Neural crest cell (in vitro differentiated cells): ENCODE data around the gene DOCK8. TPM values are rescaled to one million over a fixed set of nuclear protein-coding genes. Genes with fewer than 3 reads are reported as not detected.

Experiments
- DNase-seq: peaks from one replicate; pipeline ENCODE4 v3.0.0; 2021; ENCODE audit warnings: low read depth, mixed read lengths, low spot score
- H3K27ac Mint-ChIP-seq: one replicate; pipeline ENCODE4 v1.8.0; 2021; ENCODE audit warnings: mild to moderate bottlenecking, mixed read lengths; ENCODE audit not compliant: unreplicated experiment
- H3K27me3 Mint-ChIP-seq: 2 replicates; pipeline ENCODE4 v1.8.0; 2021; ENCODE audit warnings: low read depth, mild to moderate bottlenecking, mixed read lengths
- H3K36me3 Mint-ChIP-seq: 2 replicates; pipeline ENCODE4 v1.8.0; 2021; ENCODE audit warnings: low read depth, mild to moderate bottlenecking, mixed read lengths
- H3K4me1 Mint-ChIP-seq: 2 replicates; pipeline ENCODE4 v1.8.0; 2021; ENCODE audit warnings: mixed read lengths
- H3K4me3 Mint-ChIP-seq: one replicate; pipeline ENCODE4 v1.8.0; 2021; ENCODE audit warnings: mild to moderate bottlenecking, mixed read lengths
- H3K9me3 Mint-ChIP-seq: 2 replicates; pipeline ENCODE4 v1.8.0; 2021; ENCODE audit warnings: mixed read lengths
- total RNA-seq: library from RNA; stranded (reverse); gene quantifications from 2 replicates; pipeline ENCODE4 v1.2.1, GENCODE V29; 2021
- TF ChIP-seq, protein P1 (sequence below): fragments of 200-600 bp; sonication (generic); conservative IDR thresholded peaks from 2 replicates; pipeline ENCODE4 v1.5.0; 2021; ENCODE audit warnings: antibody characterized with exemption, mild to moderate bottlenecking

Gene DOCK8
- total RNA-seq, 1 donor from 2014 or later: 0.58 TPM

GRCh38 chr9:503326-503725 is 288.7 kb downstream of the DOCK8 start:
- H3K36me3 Mint-ChIP-seq: peaks cover 4% of the 10 kb centered on the region
- no peak for DNase-seq
- TF ChIP-seq, protein P1, sequence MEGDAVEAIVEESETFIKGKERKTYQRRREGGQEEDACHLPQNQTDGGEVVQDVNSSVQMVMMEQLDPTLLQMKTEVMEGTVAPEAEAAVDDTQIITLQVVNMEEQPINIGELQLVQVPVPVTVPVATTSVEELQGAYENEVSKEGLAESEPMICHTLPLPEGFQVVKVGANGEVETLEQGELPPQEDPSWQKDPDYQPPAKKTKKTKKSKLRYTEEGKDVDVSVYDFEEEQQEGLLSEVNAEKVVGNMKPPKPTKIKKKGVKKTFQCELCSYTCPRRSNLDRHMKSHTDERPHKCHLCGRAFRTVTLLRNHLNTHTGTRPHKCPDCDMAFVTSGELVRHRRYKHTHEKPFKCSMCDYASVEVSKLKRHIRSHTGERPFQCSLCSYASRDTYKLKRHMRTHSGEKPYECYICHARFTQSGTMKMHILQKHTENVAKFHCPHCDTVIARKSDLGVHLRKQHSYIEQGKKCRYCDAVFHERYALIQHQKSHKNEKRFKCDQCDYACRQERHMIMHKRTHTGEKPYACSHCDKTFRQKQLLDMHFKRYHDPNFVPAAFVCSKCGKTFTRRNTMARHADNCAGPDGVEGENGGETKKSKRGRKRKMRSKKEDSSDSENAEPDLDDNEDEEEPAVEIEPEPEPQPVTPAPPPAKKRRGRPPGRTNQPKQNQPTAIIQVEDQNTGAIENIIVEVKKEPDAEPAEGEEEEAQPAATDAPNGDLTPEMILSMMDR: no peak
- peaks cover 10% of the 10 kb centered on the region for H3K4me1 Mint-ChIP-seq
- H3K9me3 Mint-ChIP-seq: no peaks in the 10 kb centered on the region
- peak overlapping the region; percentile 84 for H3K4me3 Mint-ChIP-seq
- no peak overlapping the region for H3K27ac Mint-ChIP-seq
- H3K27me3 Mint-ChIP-seq: peaks cover 45% of the 10 kb centered on the region

DNA sequence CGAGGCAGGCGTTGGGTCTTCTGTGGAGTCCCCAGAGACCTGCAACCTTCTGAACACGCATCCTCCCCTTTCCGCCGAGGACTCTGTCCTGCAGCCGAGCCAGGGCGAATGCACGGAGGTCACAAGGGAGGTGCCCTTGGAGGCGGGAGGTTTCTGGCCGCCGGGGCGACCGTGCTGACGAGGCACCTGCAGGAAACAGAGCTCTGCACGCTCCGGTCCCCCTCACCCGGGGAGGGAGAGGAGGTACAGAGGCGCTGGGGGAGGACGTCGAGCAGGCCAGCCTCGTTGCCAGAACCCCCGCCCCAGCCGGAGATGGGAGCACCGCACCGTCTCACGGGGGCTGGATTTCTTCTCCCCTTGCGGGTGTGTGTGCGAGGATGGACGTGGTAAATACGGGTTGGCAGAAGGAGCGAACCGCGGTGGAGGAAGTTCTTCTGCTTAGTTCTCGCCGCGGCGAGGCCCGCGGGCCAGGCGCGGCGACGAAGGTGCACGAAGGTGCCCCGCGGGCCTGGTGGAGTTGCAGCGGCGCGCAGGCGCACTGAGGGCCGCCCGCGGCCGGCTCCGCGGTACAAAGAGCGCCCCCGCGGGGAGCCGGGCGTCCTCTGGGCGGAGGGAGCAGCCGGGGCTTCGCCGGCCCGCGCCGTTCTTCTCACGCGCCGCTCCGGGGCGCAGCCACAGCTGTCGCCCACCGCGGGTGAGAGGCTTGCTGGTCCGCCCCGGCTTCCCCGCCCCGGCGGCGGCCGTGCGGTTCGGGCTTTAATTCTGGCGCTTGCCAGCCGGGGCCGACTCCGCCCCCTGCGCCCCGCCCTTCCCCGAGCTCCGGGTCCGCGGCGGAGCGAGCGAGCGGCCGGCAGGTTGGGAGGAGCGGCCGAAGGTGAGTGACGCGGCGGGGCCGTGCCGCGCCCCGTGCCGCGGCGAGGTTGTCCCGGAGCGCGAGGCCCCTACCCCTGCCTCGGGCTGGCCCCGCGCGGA is 289.5 kb downstream of the DOCK8 start, which contains the start of gene KANK1:
Gene KANK1 (plus strand): TSS at position 815 of the 972 bp plus-strand sequence.
- no peaks in the 10 kb centered on the region for H3K9me3 Mint-ChIP-seq
- peak; percentile 61 for DNase-seq
- peaks cover 4% of the 10 kb centered on the region for H3K36me3 Mint-ChIP-seq
- peaks cover 48% of the 10 kb centered on the region for H3K27me3 Mint-ChIP-seq
- H3K4me3 Mint-ChIP-seq: peak within 1 kb of the TSS; percentile 89
- peak within 1 kb of the TSS; percentile 62 for H3K27ac Mint-ChIP-seq
- TF ChIP-seq, protein P1: peak; percentile 48
- H3K4me1 Mint-ChIP-seq: peaks cover 10% of the 10 kb centered on the region

- H3K27ac Mint-ChIP-seq: no peak overlapping the region
- H3K4me3 Mint-ChIP-seq: peak overlapping the region; percentile 89
- peak; percentile 10 for DNase-seq
- H3K9me3 Mint-ChIP-seq: no peaks in the 10 kb centered on the region
- TF ChIP-seq, protein P1: no peak
- peaks cover 10% of the 10 kb centered on the region for H3K4me1 Mint-ChIP-seq
- H3K36me3 Mint-ChIP-seq: peaks cover 4% of the 10 kb centered on the region
- peaks cover 42% of the 10 kb centered on the region for H3K27me3 Mint-ChIP-seq
Measured at GRCh38 chr9:504921-505740, 290.5 kb downstream of the DOCK8 start.

DNA sequence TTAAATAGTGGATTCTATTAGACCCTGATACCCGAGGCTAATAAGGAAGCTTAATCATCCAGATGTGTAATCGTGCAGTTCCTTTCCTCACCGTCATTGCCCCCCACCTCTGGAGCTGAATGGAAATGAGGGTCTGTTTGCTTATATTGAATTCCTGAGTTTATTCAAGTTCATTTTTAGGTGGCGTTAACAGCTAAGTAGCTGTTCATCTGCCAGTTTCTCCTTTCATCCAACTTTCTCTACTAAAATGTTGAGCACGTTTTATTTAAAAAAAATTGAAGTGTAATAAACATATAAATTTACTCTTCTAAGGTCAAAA is 291.0 kb downstream of the DOCK8 start:
- TF ChIP-seq, protein P1: no peak
- Mint-ChIP-seq H3K27ac (no peak overlapping the region), H3K4me3 (peak overlapping the region; percentile 89), H3K9me3 (no peaks in the 10 kb centered on the region), H3K4me1 (peaks cover 10% of the 10 kb centered on the region), H3K27me3 (peaks cover 39% of the 10 kb centered on the region), H3K36me3 (peaks cover 4% of the 10 kb centered on the region)
- no peak for DNase-seq

DNA sequence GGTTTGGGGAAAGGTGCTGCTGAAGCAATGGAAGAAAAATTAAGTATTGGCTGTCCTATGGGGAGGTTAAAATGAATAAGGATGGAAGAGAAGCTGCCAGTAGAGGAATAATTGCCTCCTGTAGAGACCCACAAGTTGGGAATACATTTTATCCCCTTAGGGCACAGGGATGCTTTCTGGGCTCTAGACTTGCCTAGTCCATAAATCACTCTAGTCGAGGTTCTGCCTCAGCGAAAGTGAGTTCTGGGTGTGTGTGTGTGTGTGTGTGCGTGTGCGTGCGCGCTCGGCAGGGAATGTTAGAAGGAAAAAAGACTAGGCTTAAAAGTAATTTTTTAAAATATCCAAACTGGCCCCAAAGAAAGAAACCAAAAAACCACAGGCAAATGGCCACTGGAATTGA is 291.6 kb downstream of the DOCK8 start:
- H3K4me1 Mint-ChIP-seq: peaks cover 10% of the 10 kb centered on the region
- peak overlapping the region; percentile 89 for H3K4me3 Mint-ChIP-seq
- peaks cover 4% of the 10 kb centered on the region for H3K36me3 Mint-ChIP-seq
- TF ChIP-seq, protein P1: no peak
- H3K27ac Mint-ChIP-seq: no peak overlapping the region
- no peaks in the 10 kb centered on the region for H3K9me3 Mint-ChIP-seq
- DNase-seq: no peak
- peaks cover 35% of the 10 kb centered on the region for H3K27me3 Mint-ChIP-seq
